Coronary artery (tissue), 2 donors: ENCODE data around the gene HRK.
A peak's percentile ranks its signal among the peaks of the same experiment; 100 is the strongest.

ENCODE experiments used
- DNase-seq: peaks from one replicate; pipeline ENCODE4 v3.0.0-alpha.2; 2017; ENCODE audit warnings: low spot score
- H3K27ac ChIP-seq, 2 donors: fragments of 200-600 bp; sonication (generic); one replicate each; pipeline ENCODE4 v1.5.1; 2016 to 2019
- H3K4me3 ChIP-seq: fragments of 200-600 bp; sonication (generic); 2 replicates; pipeline ENCODE4 v1.5.1; 2016; ENCODE audit warnings: mild to moderate bottlenecking, moderate library complexity
- TF ChIP-seq, protein P1 (sequence below): fragments of 200-600 bp; sonication (generic); IDR thresholded peaks from one replicate; pipeline ENCODE4 v1.5.1; 2019; ENCODE audit warnings: antibody characterized with exemption

The HRK gene

DNA sequence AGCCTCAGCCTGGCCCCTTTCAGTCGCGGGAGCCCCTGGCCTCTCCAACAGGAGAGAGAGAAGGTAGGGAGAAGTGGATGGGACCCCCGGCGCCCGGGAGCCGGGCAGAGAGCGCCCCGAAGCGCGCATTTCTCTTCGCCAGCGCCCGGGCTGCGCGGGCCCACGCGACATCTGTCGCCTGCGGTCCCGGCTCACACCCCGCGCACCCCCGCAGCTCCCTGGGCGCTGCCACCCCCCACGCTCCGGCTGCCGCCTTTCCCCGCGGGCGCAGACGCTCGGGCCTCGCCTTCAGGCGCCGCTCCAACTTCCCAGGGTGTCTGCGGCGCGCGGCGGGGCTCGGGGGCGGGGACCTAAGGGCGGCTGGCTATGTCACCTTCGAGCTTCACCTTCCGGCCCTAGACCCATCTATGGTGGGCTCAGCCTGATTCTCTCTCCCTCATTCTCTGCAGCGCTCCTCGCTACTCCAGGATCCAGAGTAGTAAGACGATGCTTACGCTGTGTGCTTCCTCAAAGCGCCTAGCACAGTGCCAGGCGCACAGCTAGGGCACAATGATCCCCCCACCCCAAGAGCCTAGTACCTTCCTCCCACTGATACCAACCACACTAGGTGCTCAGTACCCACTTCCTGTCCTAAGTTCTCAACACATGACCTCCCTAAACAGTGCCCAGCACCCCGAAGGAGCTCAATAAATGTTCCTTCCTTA is 1.6 kb downstream of the HRK start:
- TF ChIP-seq, protein P1, sequence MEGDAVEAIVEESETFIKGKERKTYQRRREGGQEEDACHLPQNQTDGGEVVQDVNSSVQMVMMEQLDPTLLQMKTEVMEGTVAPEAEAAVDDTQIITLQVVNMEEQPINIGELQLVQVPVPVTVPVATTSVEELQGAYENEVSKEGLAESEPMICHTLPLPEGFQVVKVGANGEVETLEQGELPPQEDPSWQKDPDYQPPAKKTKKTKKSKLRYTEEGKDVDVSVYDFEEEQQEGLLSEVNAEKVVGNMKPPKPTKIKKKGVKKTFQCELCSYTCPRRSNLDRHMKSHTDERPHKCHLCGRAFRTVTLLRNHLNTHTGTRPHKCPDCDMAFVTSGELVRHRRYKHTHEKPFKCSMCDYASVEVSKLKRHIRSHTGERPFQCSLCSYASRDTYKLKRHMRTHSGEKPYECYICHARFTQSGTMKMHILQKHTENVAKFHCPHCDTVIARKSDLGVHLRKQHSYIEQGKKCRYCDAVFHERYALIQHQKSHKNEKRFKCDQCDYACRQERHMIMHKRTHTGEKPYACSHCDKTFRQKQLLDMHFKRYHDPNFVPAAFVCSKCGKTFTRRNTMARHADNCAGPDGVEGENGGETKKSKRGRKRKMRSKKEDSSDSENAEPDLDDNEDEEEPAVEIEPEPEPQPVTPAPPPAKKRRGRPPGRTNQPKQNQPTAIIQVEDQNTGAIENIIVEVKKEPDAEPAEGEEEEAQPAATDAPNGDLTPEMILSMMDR, result no peak
- H3K4me3 ChIP-seq, result peak overlapping the region; percentile 61
- no peak for DNase-seq
- no peak overlapping the region for H3K27ac ChIP-seq

DNA sequence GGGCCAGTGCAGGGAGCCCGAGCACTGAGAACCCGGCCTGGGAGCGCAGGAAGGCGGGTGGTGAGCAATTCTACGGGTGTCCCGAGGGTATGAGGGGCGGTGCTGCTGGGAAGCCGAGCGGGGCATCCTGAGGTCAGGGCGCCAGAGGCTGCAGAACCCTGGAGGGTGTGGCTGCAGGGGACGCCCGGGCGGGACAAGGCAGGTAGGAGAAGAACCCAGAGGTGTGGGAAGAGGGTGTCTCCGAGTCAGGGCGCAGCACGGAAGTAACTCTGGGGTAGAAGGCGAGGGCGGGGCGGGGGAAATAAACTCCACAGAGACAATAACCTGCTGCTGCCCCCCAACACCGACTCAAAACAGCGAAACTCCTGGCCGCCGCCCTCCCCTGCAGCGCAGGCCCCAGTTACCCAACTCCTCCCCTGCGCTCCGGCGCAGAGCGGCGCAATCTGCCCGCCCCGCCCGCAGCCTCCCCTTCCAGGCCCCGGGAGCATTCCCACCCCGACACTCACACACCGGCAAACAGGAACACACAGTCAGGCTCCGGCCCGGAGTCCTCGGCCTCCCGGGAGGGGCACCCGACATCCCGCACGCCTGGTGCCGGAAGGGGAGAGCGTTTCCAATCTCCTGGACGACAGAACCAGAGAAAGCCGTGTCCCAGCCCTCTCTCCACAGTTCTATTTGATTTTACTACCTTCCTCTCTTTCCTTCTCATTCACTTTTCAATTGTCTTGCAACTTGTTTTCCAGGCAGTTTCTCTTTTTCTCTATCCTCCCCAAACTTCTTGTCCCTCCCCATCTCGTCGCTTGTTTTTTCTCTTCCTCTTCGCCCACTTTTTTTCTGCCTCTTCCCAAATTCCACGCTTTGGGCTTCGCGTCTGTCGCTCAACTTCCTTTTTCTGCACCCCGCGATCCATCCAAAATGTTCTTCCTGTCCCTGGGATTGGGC is 2.4 kb downstream of the HRK start:
- TF ChIP-seq, protein P1, result no peak
- H3K4me3 ChIP-seq, result peak overlapping the region; percentile 61
- no peak overlapping the region for H3K27ac ChIP-seq
- no peak for DNase-seq

- Histone ChIP-seq H3K27ac (no peak overlapping the region), H3K4me3 (no peak overlapping the region)
- DNase-seq, result no peak
- TF ChIP-seq, protein P1, result no peak
Observed at GRCh38 chr12:116876151-116876869, 4.9 kb downstream of the HRK start.

DNA sequence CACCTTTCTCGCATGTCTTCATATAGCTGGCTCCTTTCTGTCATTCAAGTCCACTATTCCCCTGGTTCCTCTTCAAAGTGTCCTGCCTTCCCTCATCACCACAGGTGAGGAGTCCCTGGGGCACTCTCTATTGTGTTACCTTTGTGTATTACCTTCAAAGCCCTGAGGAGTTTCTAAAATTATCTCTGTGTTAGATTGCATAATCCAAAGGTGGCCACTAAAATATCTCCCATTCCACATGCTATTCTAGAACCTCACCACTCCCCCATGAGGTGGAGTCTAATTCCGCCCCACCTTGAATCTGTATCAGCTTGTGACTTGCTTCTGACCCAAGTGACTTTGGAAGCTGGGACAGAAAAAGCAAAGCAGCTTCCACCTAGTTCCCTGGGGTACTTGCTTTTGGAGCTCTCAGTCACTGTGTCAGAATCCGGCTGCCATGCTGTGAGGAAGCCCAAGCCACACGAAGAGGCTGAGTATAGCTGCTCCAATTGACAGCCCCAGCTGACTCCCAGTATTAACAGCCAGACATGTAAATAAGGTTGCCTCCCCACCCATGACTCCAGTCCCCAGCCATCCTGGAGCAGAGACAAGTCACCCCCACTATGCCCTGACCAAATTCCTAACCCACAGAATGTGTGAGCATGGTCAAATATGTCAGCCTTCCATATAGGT is 6.8 kb downstream of the HRK start:
- no peak for DNase-seq
- TF ChIP-seq, protein P1, result no peak
- Histone ChIP-seq H3K4me3 (no peak overlapping the region), H3K27ac (no peak overlapping the region)

DNA sequence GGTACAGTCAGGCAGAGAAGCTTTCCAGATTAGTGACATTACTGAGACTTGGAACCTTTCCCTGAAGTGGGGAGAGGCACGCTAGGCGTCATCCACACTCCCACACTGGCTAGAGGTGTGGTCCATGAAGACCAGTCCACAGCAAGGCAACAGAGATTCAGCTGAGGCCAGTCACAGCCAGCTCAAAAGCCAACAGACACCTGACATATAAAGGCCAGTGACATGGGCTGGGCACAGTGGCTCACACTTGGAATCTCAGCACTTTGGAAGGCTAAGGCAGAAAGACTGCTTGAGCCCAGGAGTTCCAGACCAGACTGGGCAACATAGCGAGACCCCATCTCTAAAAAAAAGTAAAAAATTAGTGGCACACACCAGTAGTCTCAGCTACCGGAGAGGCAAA is 10.9 kb downstream of the HRK start:
- H3K4me3 ChIP-seq, result no peak overlapping the region
- no peak for DNase-seq
- H3K27ac ChIP-seq, result no peak overlapping the region
- TF ChIP-seq, protein P1, result no peak

GRCh38 chr12:116867523-116867922 is 13.7 kb downstream of the HRK start:
- TF ChIP-seq, protein P1, result no peak
- no peak for DNase-seq

More at GRCh38 chr12:116867523-116867922, 13.7 kb downstream of the HRK start:
- H3K4me3 ChIP-seq, result no peak overlapping the region
- no peak overlapping the region for H3K27ac ChIP-seq
